ENCODE data around the gene HSF2BP.

- TF ChIP-seq CTCF (IDR thresholded peaks at IDR 0.05; ENCODE audit: poor library complexity, severe bottlenecking), result no peak
- TF ChIP-seq SMC3 (conservative IDR thresholded peaks at IDR 0.05; ENCODE audit: poor library complexity), result no peak
- TF ChIP-seq MXI1 (conservative IDR thresholded peaks at IDR 0.05; ENCODE audit: poor library complexity, severe bottlenecking), result no peak
- TF ChIP-seq EZH2 (IDR thresholded peaks at IDR 0.05; ENCODE audit: borderline replicate concordance, insufficient read depth, low read length, poor library complexity, severe bottlenecking), result no peak
- TF ChIP-seq RAD21 (conservative IDR thresholded peaks at IDR 0.05), result no peak
- no peak for TF ChIP-seq POLR2AphosphoS5 (IDR thresholded peaks at IDR 0.05)
- TF ChIP-seq EP300 (conservative IDR thresholded peaks at IDR 0.05; ENCODE audit: poor library complexity, severe bottlenecking), result no peak
- no peak for TF ChIP-seq TAF1 (IDR thresholded peaks at IDR 0.05; ENCODE audit: low read depth)
- no peak for TF ChIP-seq REST (IDR thresholded peaks at IDR 0.05; ENCODE audit: borderline replicate concordance)
These were observed 14.7 kb downstream of the HSF2BP start for GRCh38 chr21:43644609-43645008.
